GM12878 (cell line): ENCODE measurements around the gene TBC1D23. TPM values are rescaled to one million over a fixed set of nuclear protein-coding genes. Genes with fewer than 3 reads are reported as not detected.

Source experiments
- ATAC-seq: fragments of 200-7000 bp; cut with Tn5 transposase; 3 replicates; pipeline ENCODE4 v1.9.1; 2020; ENCODE audit warnings: mild to moderate bottlenecking, moderate library complexity
- BruUV-seq: library from RNA; stranded (reverse); fragments of 400-500 nt; replicated peaks from 2 replicates; lab custom pipeline; 2021; lab: Mats Ljungman, UMichigan
- CTCF ChIA-PET: fragments of 300-600 bp; sonication (Branson Sonifier 250); formaldehyde crosslinking; extraction: SDS; loops from one replicate; lab custom pipeline; 2021; ENCODE audit warnings: inconsistent platforms; lab: Yijun Ruan, JAX
- POLR2A ChIA-PET: fragments of 350-600 bp; formaldehyde crosslinking; extraction: SDS; loops from one replicate; lab custom pipeline; 2021; ENCODE audit warnings: inconsistent platforms; lab: Charles Lee
- RAD21 ChIA-PET: fragments of 300-600 bp; sonication (Branson Sonifier 250); formaldehyde crosslinking; loops from one replicate; lab custom pipeline; 2023; ENCODE audit warnings: antibody characterized with exemption; ENCODE audit not compliant: unreplicated experiment; lab: Charles Lee
- SMC1A ChIA-PET: fragments of 300-600 bp; sonication (Branson Sonifier 250); formaldehyde crosslinking; loops from one replicate; lab custom pipeline; 2023; ENCODE audit not compliant: unreplicated experiment, uncharacterized antibody; lab: Charles Lee
- DNase-seq: peaks from one replicate; pipeline ENCODE4 v3.0.0-alpha.2; 2011; ENCODE audit warnings: low read depth, low spot score
- FAIRE-seq: peaks from 3 replicates; lab custom pipeline; 2011; peaks lifted over from hg19 to GRCh38; lab: Jason Lieb, UNC
- H2AFZ ChIP-seq: 2 replicates; pipeline ENCODE4 v1.6.0; 2011; ENCODE audit warnings: low read depth, low read length, control low read depth; ENCODE audit not compliant: control insufficient read depth
- H3K27ac ChIP-seq: 2 replicates; pipeline ENCODE4 v1.5.1; 2011; ENCODE audit warnings: control low read depth; ENCODE audit not compliant: control insufficient read depth, insufficient read depth
- H3K27me3 ChIP-seq, 2 experiments: replicated peaks in 1 of 2; 2 replicates each; pipeline versions ENCODE4 v1.6.0 to v1.6.1; 2011; ENCODE audit warnings: low read length in 1 of 2; ENCODE audit not compliant: control insufficient read depth in 2 of 2, insufficient read depth in 2 of 2
- H3K36me3 ChIP-seq, 2 experiments: 2 replicates each; pipeline ENCODE4 v1.5.1; 2011; ENCODE audit warnings: low read length in 1 of 2; ENCODE audit not compliant: control insufficient read depth in 2 of 2, insufficient read depth in 2 of 2
- H3K4me1 ChIP-seq: 2 replicates; pipeline ENCODE4 v1.6.1; 2011; ENCODE audit warnings: mild to moderate bottlenecking, low read length, moderate library complexity, mixed read lengths; ENCODE audit not compliant: control insufficient read depth, insufficient read depth
- H3K4me2 ChIP-seq: 2 replicates; pipeline ENCODE4 v1.6.0; 2011; ENCODE audit warnings: control low read depth; ENCODE audit not compliant: control insufficient read depth, insufficient read depth
- H3K4me3 ChIP-seq: fragments of 200-600 bp; sonication (generic); 2 replicates; pipeline ENCODE4 v1.5.1; 2016
- H3K79me2 ChIP-seq: 2 replicates; pipeline ENCODE4 v1.6.0; 2011; ENCODE audit warnings: low read length; ENCODE audit not compliant: control insufficient read depth, insufficient read depth
- H3K9ac ChIP-seq: 2 replicates; pipeline ENCODE4 v1.8.0; 2011; ENCODE audit warnings: low read length, control low read depth, mixed read lengths; ENCODE audit not compliant: control insufficient read depth, insufficient read depth
- H3K9me3 ChIP-seq: replicated peaks from 3 replicates; pipeline ENCODE4 v1.5.1; 2011; ENCODE audit warnings: mild to moderate bottlenecking, low read length; ENCODE audit not compliant: control insufficient read depth, insufficient read depth
- H4K20me1 ChIP-seq: 2 replicates; pipeline ENCODE4 v1.6.0; 2011; ENCODE audit not compliant: control insufficient read depth, insufficient read depth
- ASH2L ChIP-seq: fragments of 300-600, 200-600 bp; sonication (generic); IDR thresholded peaks from 2 replicates; pipeline ENCODE4 v1.6.1; 2017; ENCODE audit warnings: low read depth, mild to moderate bottlenecking, borderline replicate concordance
- ATF2 ChIP-seq: IDR thresholded peaks from 2 replicates; pipeline ENCODE4 v1.6.1; 2012; ENCODE audit warnings: low read length, inconsistent platforms
- ATF3 ChIP-seq: IDR thresholded peaks from 2 replicates; pipeline ENCODE4 v1.6.1; 2011; ENCODE audit warnings: low read depth, mild to moderate bottlenecking, low read length, moderate library complexity, borderline replicate concordance; ENCODE audit errors: extremely low read depth
- ATF7 ChIP-seq: fragments of 450-650 bp; IDR thresholded peaks from 2 replicates; pipeline ENCODE4 v1.6.1; 2016; ENCODE audit warnings: low read depth, mild to moderate bottlenecking
- ETV6 ChIP-seq, 2 experiments: fragments of 450-650 bp in 1 of 2; IDR thresholded peaks in 1 of 2; conservative IDR thresholded peaks in 1 of 2; 2 replicates each; pipeline ENCODE4 v1.6.1; 2014; ENCODE audit warnings: antibody characterized with exemption in 1 of 2, borderline replicate concordance in 1 of 2, low read depth in 1 of 2, mild to moderate bottlenecking in 1 of 2, moderate library complexity in 1 of 2
- KAT2A ChIP-seq: conservative IDR thresholded peaks from 2 replicates; pipeline ENCODE4 v1.6.1; 2011; ENCODE audit warnings: low read depth, low read length; ENCODE audit not compliant: control insufficient read depth
- NFIC ChIP-seq: IDR thresholded peaks from 2 replicates; pipeline ENCODE4 v1.6.1; 2012; ENCODE audit warnings: low read depth, mild to moderate bottlenecking, inconsistent platforms, low read length, moderate library complexity
- PAX8 ChIP-seq: fragments of 450-650 bp; IDR thresholded peaks from 2 replicates; pipeline ENCODE4 v1.6.1; 2017; ENCODE audit warnings: mild to moderate bottlenecking, moderate library complexity
- POU2F2 ChIP-seq: IDR thresholded peaks from 3 replicates; pipeline ENCODE4 v1.6.1; 2011; ENCODE audit warnings: low read depth, mild to moderate bottlenecking, low read length, borderline replicate concordance
- RCOR1 ChIP-seq: conservative IDR thresholded peaks from 2 replicates; pipeline ENCODE4 v1.6.1; 2012; ENCODE audit warnings: low read depth, low read length, improper control_type of control experiment
- SMARCA5 ChIP-seq: fragments of 450-650 bp; IDR thresholded peaks from 2 replicates; pipeline ENCODE4 v1.6.1; 2017; ENCODE audit warnings: mild to moderate bottlenecking
- SREBF2 ChIP-seq: IDR thresholded peaks from 2 replicates; pipeline ENCODE4 v1.6.1; 2012; ENCODE audit warnings: mild to moderate bottlenecking, low read length
- SUZ12 ChIP-seq: fragments of 200-600 bp; sonication (generic); IDR thresholded peaks from one replicate; pipeline ENCODE4 v1.6.1; 2018; ENCODE audit warnings: antibody characterized with exemption, mild to moderate bottlenecking; ENCODE audit not compliant: unreplicated experiment
- WGBS: methylation state at CpG from one replicate; pipeline ENCODE4 v1.1.6; 2016; ENCODE audit warnings: low lambda C conversion rate; ENCODE audit not compliant: insufficient replicate concordance, insufficient coverage; ENCODE audit errors: missing lambda C conversion rate; 5-methylcytosine and 5-hydroxymethylcytosine counted together
- in situ Hi-C: fragments of 300-500 bp; cut with MboI; formaldehyde crosslinking; loops from 9 replicates; pipeline ENCODE4 v1.14.3; 2018; ENCODE audit warnings: mixed read lengths
- intact Hi-C: fragments of 100-400 bp; cut with micrococcal nuclease; formaldehyde crosslinking; loops from one replicate; pipeline ENCODE4 v1.14.2; 2022; ENCODE audit not compliant: unreplicated experiment
- polyA plus RNA-seq, 11 experiments: library from polyadenylated mRNA; depleted of rRNA in 4 of 11; unstranded in 6 of 11; stranded (reverse) in 5 of 11; fragments of >200 nt; fragmentation: Nextera tagmentation in 4 of 11; fragmentation: Illumina TruSeq in 1 of 11; extraction: Ambion mirVana in 4 of 11; extraction: Trizol in 1 of 11; gene quantifications; 1 replicate in 1 of 11; 2 replicates in 10 of 11; pipeline versions ENCODE4 v1.2.1 to v1.2.3, GENCODE V29; 2011 to 2016; ENCODE audit warnings: inconsistent platforms in 2 of 11, missing spikeins in 2 of 11, low read depth in 1 of 11
- total RNA-seq, 4 experiments: library from RNA; depleted of rRNA in 3 of 4; stranded (reverse); fragments of >200 nt in 3 of 4; fragmentation: Illumina TruSeq in 1 of 4; extraction: Trizol in 1 of 4; gene quantifications; 2 replicates each; pipeline versions ENCODE4 v1.2.1 to v1.2.3, GENCODE V29; 2013 to 2021
- TF ChIP-seq, protein P1 (sequence below): fragments of 450-650 bp; IDR thresholded peaks from 2 replicates; pipeline ENCODE4 v1.6.1; 2017; ENCODE audit warnings: mild to moderate bottlenecking

Gene TBC1D23
- total and polyA plus RNA-seq, 10 of the 15 experiments (the other 5 are each of a cell fraction or from before 2014, with no cell fraction given): 8.2 to 23.2 (median 16.6) TPM

DNA sequence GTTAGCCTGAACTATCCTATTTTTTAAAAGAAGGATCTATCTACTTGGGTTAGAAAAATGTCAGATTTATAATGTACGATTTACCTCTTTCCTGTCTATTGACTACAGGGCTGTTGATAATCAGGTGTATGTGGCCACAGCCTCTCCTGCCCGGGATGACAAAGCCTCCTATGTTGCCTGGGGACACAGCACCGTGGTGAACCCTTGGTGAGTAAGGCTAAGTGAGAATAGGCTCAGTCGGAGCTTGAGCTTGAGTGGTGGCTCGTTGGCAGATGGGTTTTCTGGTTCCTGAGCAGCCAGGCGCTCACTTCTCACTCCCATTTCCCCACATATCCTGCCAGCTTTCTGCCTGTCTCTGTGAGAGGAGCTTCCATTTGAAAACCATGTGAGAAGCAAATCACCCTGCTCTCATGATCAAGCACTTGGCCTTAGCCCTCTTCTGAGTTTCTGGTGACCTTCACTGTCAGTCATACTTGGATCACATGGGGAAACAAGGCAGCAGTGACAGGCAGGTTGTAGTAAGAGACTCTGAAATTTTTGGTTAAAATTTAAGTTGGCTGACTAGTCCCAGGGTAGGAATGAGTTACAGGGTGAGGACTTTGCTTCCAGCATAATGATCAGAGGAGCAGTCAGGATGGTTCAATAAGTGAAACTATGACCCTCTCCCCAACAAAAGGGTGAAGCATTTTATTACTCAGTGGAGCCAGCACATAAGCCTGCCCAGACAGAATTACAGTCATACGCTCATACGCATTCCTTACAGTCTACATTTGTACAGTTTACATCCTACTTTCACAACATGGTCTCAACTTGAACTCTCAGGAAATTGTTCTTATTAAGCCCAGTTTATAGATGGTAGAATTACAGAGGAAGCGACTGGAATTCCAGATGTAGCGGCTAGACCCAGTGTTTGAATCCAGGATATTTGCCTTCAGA, 91.8 kb downstream of the TBC1D23 start:
- H3K27ac ChIP-seq: no peak overlapping the region
- intact Hi-C loops (no loop called here), in situ Hi-C loops (no loop called here)
- peaks cover 5% of the 10 kb centered on the region; the same call in 2 of the 3 replicates for H3K9me3 ChIP-seq
- H3K79me2 ChIP-seq: no peaks in the 10 kb centered on the region
- CTCF ChIA-PET: no interaction called here
- H3K9ac ChIP-seq: no peak overlapping the region
- no peaks in the 10 kb centered on the region for H3K27me3 ChIP-seq
- DNase-seq: no peak
- H3K4me2 ChIP-seq: no peak overlapping the region
- SMC1A ChIA-PET: no interaction called here
- peaks cover 10 to 32% of the 10 kb centered on the region in 2 experiments for H3K36me3 ChIP-seq
- no peak for FAIRE-seq
- no peak overlapping the region for H3K4me3 ChIP-seq
- no peak overlapping the region for H2AFZ ChIP-seq
- ATAC-seq: no peak
- POLR2A ChIA-PET: no interaction called here
- no peaks in the 10 kb centered on the region for H3K4me1 ChIP-seq
- no TSS peak for BruUV-seq
- H4K20me1 ChIP-seq: no peaks in the 10 kb centered on the region
- no peak for TF ChIP-seq POU2F2
- no peak for TF ChIP-seq SMARCA5
- no peak for TF ChIP-seq SREBF2
- no peak for TF ChIP-seq ATF2
- no peak for TF ChIP-seq ATF7
- no peak for TF ChIP-seq ASH2L
- no peak for TF ChIP-seq SUZ12
- TF ChIP-seq ATF3: no peak
- TF ChIP-seq PAX8: no peak
- TF ChIP-seq KAT2A: no peak
- TF ChIP-seq, protein P1, sequence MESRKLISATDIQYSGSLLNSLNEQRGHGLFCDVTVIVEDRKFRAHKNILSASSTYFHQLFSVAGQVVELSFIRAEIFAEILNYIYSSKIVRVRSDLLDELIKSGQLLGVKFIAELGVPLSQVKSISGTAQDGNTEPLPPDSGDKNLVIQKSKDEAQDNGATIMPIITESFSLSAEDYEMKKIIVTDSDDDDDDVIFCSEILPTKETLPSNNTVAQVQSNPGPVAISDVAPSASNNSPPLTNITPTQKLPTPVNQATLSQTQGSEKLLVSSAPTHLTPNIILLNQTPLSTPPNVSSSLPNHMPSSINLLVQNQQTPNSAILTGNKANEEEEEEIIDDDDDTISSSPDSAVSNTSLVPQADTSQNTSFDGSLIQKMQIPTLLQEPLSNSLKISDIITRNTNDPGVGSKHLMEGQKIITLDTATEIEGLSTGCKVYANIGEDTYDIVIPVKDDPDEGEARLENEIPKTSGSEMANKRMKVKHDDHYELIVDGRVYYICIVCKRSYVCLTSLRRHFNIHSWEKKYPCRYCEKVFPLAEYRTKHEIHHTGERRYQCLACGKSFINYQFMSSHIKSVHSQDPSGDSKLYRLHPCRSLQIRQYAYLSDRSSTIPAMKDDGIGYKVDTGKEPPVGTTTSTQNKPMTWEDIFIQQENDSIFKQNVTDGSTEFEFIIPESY: no peak
- TF ChIP-seq ETV6 (conservative IDR thresholded peaks at IDR 0.05 in 1 of 2, IDR thresholded peaks at IDR 0.05 in 1 of 2; ENCODE audit: borderline replicate concordance in 1 of 2, low read depth in 1 of 2): no peak
- no peak for TF ChIP-seq RCOR1
- TF ChIP-seq NFIC: no peak
- RAD21 ChIA-PET: no interaction called here
- WGBS: 94% methylated on average over 10 of the region's 10 CpGs
